ENCODE results near the gene CBX1. TPM values are rescaled to one million over a fixed set of nuclear protein-coding genes. Genes with fewer than 3 reads are reported as not detected.

CBX1 gene
- total and polyA plus RNA-seq, 2 of the 13 experiments (the other 11 are each of a cell fraction or from before 2014, with no cell fraction given) = 17.8 to 108 TPM

DNA sequence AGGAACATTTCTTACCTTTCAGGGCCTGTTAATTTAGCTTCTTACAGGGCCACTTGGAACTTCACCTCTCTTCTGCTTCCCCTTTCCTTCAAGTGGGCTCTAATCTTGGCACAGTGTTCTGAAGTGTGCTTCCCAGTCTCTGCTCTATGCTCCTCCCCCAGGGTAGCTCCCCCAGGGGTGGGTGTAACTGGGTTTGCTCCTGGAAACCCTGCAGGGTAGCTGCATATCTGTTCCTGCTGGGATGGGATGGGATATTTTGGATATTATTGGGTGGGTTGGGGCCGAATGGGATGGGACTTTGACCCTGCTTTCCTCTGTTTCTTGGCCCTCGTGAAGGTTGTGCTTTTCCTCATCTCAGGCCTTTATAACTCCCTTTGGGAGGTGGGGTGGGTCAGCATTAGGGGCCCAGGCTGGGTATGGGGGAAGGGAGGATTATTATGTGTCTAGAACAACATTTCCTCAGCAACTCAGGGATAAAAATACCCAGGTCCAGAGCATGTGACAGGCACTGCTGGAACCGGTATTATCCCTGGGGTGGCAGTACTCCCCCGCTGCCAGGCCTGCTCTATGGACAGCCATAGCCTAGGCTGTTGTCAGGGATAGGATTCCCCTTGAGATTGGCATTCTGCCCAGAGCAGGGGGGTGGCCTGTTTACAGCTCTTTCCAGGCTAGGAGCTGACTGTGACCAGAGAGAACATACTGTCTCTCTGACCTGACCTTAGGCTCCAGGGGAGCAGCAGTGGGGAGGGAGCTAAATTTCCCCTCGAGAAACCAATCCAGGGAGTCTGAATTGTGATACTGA, 48.1 kb downstream of the CBX1 start (continued):
- TF ChIP-seq, protein P1, sequence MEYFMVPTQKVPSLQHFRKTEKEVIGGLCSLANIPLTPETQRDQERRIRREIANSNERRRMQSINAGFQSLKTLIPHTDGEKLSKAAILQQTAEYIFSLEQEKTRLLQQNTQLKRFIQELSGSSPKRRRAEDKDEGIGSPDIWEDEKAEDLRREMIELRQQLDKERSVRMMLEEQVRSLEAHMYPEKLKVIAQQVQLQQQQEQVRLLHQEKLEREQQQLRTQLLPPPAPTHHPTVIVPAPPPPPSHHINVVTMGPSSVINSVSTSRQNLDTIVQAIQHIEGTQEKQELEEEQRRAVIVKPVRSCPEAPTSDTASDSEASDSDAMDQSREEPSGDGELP (IDR thresholded peaks at IDR 0.05; ENCODE audit: borderline replicate concordance, low read depth) = 0 out of 2 replicates have a peak, but pooled peaks have one; percentile 5
- TF ChIP-seq, protein P2, sequence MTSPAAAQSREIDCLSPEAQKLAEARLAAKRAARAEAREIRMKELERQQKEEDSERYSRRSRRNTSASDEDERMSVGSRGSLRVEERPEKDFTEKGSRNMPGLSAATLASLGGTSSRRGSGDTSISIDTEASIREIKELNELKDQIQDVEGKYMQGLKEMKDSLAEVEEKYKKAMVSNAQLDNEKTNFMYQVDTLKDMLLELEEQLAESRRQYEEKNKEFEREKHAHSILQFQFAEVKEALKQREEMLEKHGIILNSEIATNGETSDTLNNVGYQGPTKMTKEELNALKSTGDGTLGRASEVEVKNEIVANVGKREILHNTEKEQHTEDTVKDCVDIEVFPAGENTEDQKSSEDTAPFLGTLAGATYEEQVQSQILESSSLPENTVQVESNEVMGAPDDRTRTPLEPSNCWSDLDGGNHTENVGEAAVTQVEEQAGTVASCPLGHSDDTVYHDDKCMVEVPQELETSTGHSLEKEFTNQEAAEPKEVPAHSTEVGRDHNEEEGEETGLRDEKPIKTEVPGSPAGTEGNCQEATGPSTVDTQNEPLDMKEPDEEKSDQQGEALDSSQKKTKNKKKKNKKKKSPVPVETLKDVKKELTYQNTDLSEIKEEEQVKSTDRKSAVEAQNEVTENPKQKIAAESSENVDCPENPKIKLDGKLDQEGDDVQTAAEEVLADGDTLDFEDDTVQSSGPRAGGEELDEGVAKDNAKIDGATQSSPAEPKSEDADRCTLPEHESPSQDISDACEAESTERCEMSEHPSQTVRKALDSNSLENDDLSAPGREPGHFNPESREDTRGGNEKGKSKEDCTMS (CRISPR knock-in tag; conservative IDR thresholded peaks at IDR 0.05) = no peak
- no peak for TF ChIP-seq ZMYM3 (CRISPR knock-in tag; IDR thresholded peaks at IDR 0.05)
- TF ChIP-seq, protein P3, sequence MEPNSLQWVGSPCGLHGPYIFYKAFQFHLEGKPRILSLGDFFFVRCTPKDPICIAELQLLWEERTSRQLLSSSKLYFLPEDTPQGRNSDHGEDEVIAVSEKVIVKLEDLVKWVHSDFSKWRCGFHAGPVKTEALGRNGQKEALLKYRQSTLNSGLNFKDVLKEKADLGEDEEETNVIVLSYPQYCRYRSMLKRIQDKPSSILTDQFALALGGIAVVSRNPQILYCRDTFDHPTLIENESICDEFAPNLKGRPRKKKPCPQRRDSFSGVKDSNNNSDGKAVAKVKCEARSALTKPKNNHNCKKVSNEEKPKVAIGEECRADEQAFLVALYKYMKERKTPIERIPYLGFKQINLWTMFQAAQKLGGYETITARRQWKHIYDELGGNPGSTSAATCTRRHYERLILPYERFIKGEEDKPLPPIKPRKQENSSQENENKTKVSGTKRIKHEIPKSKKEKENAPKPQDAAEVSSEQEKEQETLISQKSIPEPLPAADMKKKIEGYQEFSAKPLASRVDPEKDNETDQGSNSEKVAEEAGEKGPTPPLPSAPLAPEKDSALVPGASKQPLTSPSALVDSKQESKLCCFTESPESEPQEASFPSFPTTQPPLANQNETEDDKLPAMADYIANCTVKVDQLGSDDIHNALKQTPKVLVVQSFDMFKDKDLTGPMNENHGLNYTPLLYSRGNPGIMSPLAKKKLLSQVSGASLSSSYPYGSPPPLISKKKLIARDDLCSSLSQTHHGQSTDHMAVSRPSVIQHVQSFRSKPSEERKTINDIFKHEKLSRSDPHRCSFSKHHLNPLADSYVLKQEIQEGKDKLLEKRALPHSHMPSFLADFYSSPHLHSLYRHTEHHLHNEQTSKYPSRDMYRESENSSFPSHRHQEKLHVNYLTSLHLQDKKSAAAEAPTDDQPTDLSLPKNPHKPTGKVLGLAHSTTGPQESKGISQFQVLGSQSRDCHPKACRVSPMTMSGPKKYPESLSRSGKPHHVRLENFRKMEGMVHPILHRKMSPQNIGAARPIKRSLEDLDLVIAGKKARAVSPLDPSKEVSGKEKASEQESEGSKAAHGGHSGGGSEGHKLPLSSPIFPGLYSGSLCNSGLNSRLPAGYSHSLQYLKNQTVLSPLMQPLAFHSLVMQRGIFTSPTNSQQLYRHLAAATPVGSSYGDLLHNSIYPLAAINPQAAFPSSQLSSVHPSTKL (CRISPR knock-in tag; IDR thresholded peaks at IDR 0.05) = peak; percentile 53
- TF ChIP-seq MTA3 (CRISPR knock-in tag; IDR thresholded peaks at IDR 0.05) = no peak
- no peak for TF ChIP-seq MTA1 (CRISPR knock-in tag; IDR thresholded peaks at IDR 0.05; ENCODE audit: borderline replicate concordance)
- no peak for TF ChIP-seq ZNF460 (CRISPR knock-in tag; IDR thresholded peaks at IDR 0.05; ENCODE audit: borderline replicate concordance)
- TF ChIP-seq, protein P4, sequence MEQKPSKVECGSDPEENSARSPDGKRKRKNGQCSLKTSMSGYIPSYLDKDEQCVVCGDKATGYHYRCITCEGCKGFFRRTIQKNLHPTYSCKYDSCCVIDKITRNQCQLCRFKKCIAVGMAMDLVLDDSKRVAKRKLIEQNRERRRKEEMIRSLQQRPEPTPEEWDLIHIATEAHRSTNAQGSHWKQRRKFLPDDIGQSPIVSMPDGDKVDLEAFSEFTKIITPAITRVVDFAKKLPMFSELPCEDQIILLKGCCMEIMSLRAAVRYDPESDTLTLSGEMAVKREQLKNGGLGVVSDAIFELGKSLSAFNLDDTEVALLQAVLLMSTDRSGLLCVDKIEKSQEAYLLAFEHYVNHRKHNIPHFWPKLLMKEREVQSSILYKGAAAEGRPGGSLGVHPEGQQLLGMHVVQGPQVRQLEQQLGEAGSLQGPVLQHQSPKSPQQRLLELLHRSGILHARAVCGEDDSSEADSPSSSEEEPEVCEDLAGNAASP (CRISPR knock-in tag; IDR thresholded peaks at IDR 0.05; ENCODE audit: borderline replicate concordance) = no peak
- TF ChIP-seq, protein P5, sequence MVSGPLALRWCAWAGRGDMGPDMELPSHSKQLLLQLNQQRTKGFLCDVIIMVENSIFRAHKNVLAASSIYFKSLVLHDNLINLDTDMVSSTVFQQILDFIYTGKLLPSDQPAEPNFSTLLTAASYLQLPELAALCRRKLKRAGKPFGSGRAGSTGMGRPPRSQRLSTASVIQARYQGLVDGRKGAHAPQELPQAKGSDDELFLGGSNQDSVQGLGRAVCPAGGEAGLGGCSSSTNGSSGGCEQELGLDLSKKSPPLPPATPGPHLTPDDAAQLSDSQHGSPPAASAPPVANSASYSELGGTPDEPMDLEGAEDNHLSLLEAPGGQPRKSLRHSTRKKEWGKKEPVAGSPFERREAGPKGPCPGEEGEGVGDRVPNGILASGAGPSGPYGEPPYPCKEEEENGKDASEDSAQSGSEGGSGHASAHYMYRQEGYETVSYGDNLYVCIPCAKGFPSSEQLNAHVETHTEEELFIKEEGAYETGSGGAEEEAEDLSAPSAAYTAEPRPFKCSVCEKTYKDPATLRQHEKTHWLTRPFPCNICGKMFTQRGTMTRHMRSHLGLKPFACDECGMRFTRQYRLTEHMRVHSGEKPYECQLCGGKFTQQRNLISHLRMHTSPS (CRISPR knock-in tag; IDR thresholded peaks at IDR 0.05; ENCODE audit: low read depth) = peak; percentile 46; the same call in 1 of the 2 replicates
- TF ChIP-seq, protein P6, sequence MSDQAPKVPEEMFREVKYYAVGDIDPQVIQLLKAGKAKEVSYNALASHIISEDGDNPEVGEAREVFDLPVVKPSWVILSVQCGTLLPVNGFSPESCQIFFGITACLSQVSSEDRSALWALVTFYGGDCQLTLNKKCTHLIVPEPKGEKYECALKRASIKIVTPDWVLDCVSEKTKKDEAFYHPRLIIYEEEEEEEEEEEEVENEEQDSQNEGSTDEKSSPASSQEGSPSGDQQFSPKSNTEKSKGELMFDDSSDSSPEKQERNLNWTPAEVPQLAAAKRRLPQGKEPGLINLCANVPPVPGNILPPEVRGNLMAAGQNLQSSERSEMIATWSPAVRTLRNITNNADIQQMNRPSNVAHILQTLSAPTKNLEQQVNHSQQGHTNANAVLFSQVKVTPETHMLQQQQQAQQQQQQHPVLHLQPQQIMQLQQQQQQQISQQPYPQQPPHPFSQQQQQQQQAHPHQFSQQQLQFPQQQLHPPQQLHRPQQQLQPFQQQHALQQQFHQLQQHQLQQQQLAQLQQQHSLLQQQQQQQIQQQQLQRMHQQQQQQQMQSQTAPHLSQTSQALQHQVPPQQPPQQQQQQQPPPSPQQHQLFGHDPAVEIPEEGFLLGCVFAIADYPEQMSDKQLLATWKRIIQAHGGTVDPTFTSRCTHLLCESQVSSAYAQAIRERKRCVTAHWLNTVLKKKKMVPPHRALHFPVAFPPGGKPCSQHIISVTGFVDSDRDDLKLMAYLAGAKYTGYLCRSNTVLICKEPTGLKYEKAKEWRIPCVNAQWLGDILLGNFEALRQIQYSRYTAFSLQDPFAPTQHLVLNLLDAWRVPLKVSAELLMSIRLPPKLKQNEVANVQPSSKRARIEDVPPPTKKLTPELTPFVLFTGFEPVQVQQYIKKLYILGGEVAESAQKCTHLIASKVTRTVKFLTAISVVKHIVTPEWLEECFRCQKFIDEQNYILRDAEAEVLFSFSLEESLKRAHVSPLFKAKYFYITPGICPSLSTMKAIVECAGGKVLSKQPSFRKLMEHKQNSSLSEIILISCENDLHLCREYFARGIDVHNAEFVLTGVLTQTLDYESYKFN (CRISPR knock-in tag; conservative IDR thresholded peaks at IDR 0.05) = 0 out of 2 replicates have a peak, but pooled peaks have one; percentile 27
- TF ChIP-seq ZNF24 (IDR thresholded peaks at IDR 0.05) = no peak
- TF ChIP-seq ZNF83 (CRISPR knock-in tag; IDR thresholded peaks at IDR 0.05; ENCODE audit: borderline replicate concordance) = no peak
